Stimulated activated CD8-positive, alpha-beta memory T cell treated with anti-CD3 and anti-CD28 coated beads, Interleukin-4, amount 100 ng/mL, for 1 hour (primary cell): ENCODE data around the gene SELENOM.
"Not testable (repeated sequence)": the region's sequence is repeated elsewhere in the genome, so short reads cannot be mapped to it uniquely, and the experiment has no call there.

Experiments
- DNase-seq, 2 donors: peaks; one replicate each; pipeline ENCODE4 v3.0.0-alpha.2; 2020; ENCODE audit warnings: low read depth in 2 of 2, low spot score in 1 of 2

Gene SELENOM

GRCh38 chr22:31080164-31080847 lies 27.1 kb downstream of the SELENOM start:
- DNase-seq, result no peak

GRCh38 chr22:31079095-31079642 lies 28.2 kb downstream of the SELENOM start:
- DNase-seq, result no peak

- not testable (repeated sequence) for DNase-seq
Measured at GRCh38 chr22:31078389-31078788, 29.0 kb downstream of the SELENOM start.

GRCh38 chr22:31077681-31078080 lies 29.7 kb downstream of the SELENOM start:
- DNase-seq, result no peak

- DNase-seq, result no peak
Measured at GRCh38 chr22:31075961-31076360, 31.4 kb downstream of the SELENOM start.

GRCh38 chr22:31073545-31074145 lies 33.7 kb downstream of the SELENOM start:
- DNase-seq, result not testable (repeated sequence)

- not testable (repeated sequence) for DNase-seq
Measured at GRCh38 chr22:31073125-31073524, 34.2 kb downstream of the SELENOM start.

GRCh38 chr22:31069691-31070314 lies 37.6 kb downstream of the SELENOM start:
- DNase-seq, result not testable (repeated sequence)

GRCh38 chr22:31068970-31069369 lies 38.4 kb downstream of the SELENOM start:
- DNase-seq, result no peak

- DNase-seq, result no peak
Measured at GRCh38 chr22:31064369-31064768, 43.0 kb downstream of the SELENOM start.

- no peak for DNase-seq
Measured at GRCh38 chr22:31062566-31063230, 44.7 kb downstream of the SELENOM start.

GRCh38 chr22:31059663-31060062 lies 47.7 kb downstream of the SELENOM start:
- DNase-seq, result not testable (repeated sequence)

GRCh38 chr22:31056986-31057599 lies 50.3 kb downstream of the SELENOM start:
- DNase-seq, result no peak

- no peak for DNase-seq
Measured at GRCh38 chr22:31055635-31056159, 51.7 kb downstream of the SELENOM start.

GRCh38 chr22:31055117-31055634 lies 52.2 kb downstream of the SELENOM start:
- DNase-seq, result no peak
